WTC11 (cell line): Measurements from ENCODE around the gene WNT6. TPM values are rescaled to one million over a fixed set of nuclear protein-coding genes. Genes with fewer than 3 reads are reported as not detected.

Experiments
- ATAC-seq: fragments of 200-7000 bp; cut with Tn5 transposase; 2 replicates; pipeline ENCODE4 v1.10.0; 2021; ENCODE audit warnings: mild to moderate bottlenecking, moderate library complexity
- CTCF ChIA-PET: fragments of 300-600 bp; sonication (Branson Sonifier 250); formaldehyde crosslinking; loops from one replicate; lab custom pipeline; 2021; ENCODE audit warnings: antibody characterized with exemption; lab: Charles Lee
- POLR2A ChIA-PET: fragments of 350-600 bp; sonication (Branson Sonifier 250); formaldehyde crosslinking; loops from one replicate; lab custom pipeline; 2021; ENCODE audit warnings: antibody characterized with exemption; lab: Charles Lee
- DNase-seq: peaks from one replicate; pipeline ENCODE4 v3.0.0; 2021; ENCODE audit warnings: low spot score
- H3K27ac Mint-ChIP-seq: 2 replicates; pipeline ENCODE4 v1.8.0; 2021; ENCODE audit warnings: mixed read lengths
- H3K27me3 Mint-ChIP-seq: 2 replicates; pipeline ENCODE4 v1.8.0; 2021; ENCODE audit warnings: low read depth, mild to moderate bottlenecking, moderate library complexity, mixed read lengths
- H3K36me3 Mint-ChIP-seq: 2 replicates; pipeline ENCODE4 v1.8.0; 2021; ENCODE audit warnings: mixed read lengths
- H3K4me1 Mint-ChIP-seq: 2 replicates; pipeline ENCODE4 v1.8.0; 2022; ENCODE audit warnings: mixed read lengths
- H3K4me3 Mint-ChIP-seq: 2 replicates; pipeline ENCODE4 v1.8.0; 2021; ENCODE audit warnings: mild to moderate bottlenecking, moderate library complexity, mixed read lengths
- H3K9me3 Mint-ChIP-seq: 2 replicates; pipeline ENCODE4 v1.8.0; 2021; ENCODE audit warnings: mixed read lengths
- AFF4 ChIP-seq: sonication (generic); formaldehyde crosslinking; IDR thresholded peaks from 2 replicates; pipeline ENCODE4 v1.8.1; 2023; ENCODE audit warnings: mild to moderate bottlenecking, missing genetic modification reagents, borderline replicate concordance
- E2F4 ChIP-seq: sonication (generic); formaldehyde crosslinking; IDR thresholded peaks from 2 replicates; pipeline ENCODE4 v1.8.1; 2022; ENCODE audit warnings: low read depth, mild to moderate bottlenecking, moderate library complexity, missing genetic modification reagents, borderline replicate concordance
- ESRRA ChIP-seq: sonication (generic); formaldehyde crosslinking; IDR thresholded peaks from 2 replicates; pipeline ENCODE4 v1.8.1; 2022; ENCODE audit warnings: mild to moderate bottlenecking, missing genetic modification reagents, borderline replicate concordance
- FOXP4 ChIP-seq: sonication (generic); formaldehyde crosslinking; IDR thresholded peaks from 2 replicates; pipeline ENCODE4 v1.8.0; 2022; ENCODE audit warnings: mild to moderate bottlenecking, missing genetic modification reagents
- IRF2 ChIP-seq: sonication (generic); formaldehyde crosslinking; IDR thresholded peaks from 2 replicates; pipeline ENCODE4 v1.8.0; 2022; ENCODE audit warnings: low read depth, missing genetic modification reagents, borderline replicate concordance
- JAZF1 ChIP-seq: fragments of 250-450 bp; sonication (Bioruptor Pico); IDR thresholded peaks from 2 replicates; pipeline ENCODE4 v1.9.0; 2021; ENCODE audit warnings: moderate library complexity, mild to moderate bottlenecking, inconsistent platforms
- MLX ChIP-seq: sonication (generic); formaldehyde crosslinking; IDR thresholded peaks from 2 replicates; pipeline ENCODE4 v1.8.1; 2023; ENCODE audit warnings: mild to moderate bottlenecking, missing genetic modification reagents, moderate library complexity
- NFYB ChIP-seq: sonication (generic); formaldehyde crosslinking; conservative IDR thresholded peaks from 2 replicates; pipeline ENCODE4 v1.8.0; 2022; ENCODE audit warnings: low read depth, missing genetic modification reagents
- SP1 ChIP-seq: sonication (generic); formaldehyde crosslinking; conservative IDR thresholded peaks from 2 replicates; pipeline ENCODE4 v1.8.1; 2022; ENCODE audit warnings: missing genetic modification reagents
- ZNF138 ChIP-seq: sonication (generic); formaldehyde crosslinking; conservative IDR thresholded peaks from 2 replicates; pipeline ENCODE4 v1.8.1; 2022; ENCODE audit warnings: mild to moderate bottlenecking, moderate library complexity, missing genetic modification reagents
- ZNF232 ChIP-seq: sonication (generic); formaldehyde crosslinking; IDR thresholded peaks from 2 replicates; pipeline ENCODE4 v1.8.0; 2022; ENCODE audit warnings: mild to moderate bottlenecking, missing genetic modification reagents
- ZNF317 ChIP-seq: sonication (generic); formaldehyde crosslinking; IDR thresholded peaks from 2 replicates; pipeline ENCODE4 v1.8.1; 2023; ENCODE audit warnings: low read depth, mild to moderate bottlenecking, moderate library complexity, missing genetic modification reagents, borderline replicate concordance
- ZNF416 ChIP-seq: fragments of 250-450 bp; sonication (Bioruptor Pico); IDR thresholded peaks from 2 replicates; pipeline ENCODE4 v1.9.0; 2021; ENCODE audit warnings: mild to moderate bottlenecking, inconsistent platforms
- ZNF671 ChIP-seq: fragments of 250-450 bp; sonication (Bioruptor Pico); IDR thresholded peaks from 2 replicates; pipeline ENCODE4 v1.8.0; 2021; ENCODE audit warnings: mild to moderate bottlenecking
- total RNA-seq: library from RNA; stranded (reverse); gene quantifications from 3 replicates; pipeline ENCODE4 v1.2.3, GENCODE V29; 2021
- TF ChIP-seq, protein P1 (sequence below): sonication (generic); formaldehyde crosslinking; conservative IDR thresholded peaks from 2 replicates; pipeline ENCODE4 v1.8.1; 2023; ENCODE audit warnings: mild to moderate bottlenecking, low read depth, missing genetic modification reagents, moderate library complexity
- TF ChIP-seq, protein P2 (sequence below): sonication (generic); formaldehyde crosslinking; IDR thresholded peaks from 2 replicates; pipeline ENCODE4 v1.8.0; 2022; ENCODE audit warnings: mild to moderate bottlenecking, missing genetic modification reagents
- TF ChIP-seq, protein P3 (sequence below): sonication (generic); formaldehyde crosslinking; IDR thresholded peaks from 2 replicates; pipeline ENCODE4 v1.8.0; 2022; ENCODE audit warnings: missing genetic modification reagents
- TF ChIP-seq, protein P4 (sequence below): sonication (generic); formaldehyde crosslinking; IDR thresholded peaks from 2 replicates; pipeline ENCODE4 v1.8.0; 2023; ENCODE audit warnings: missing genetic modification reagents

The WNT6 gene
- total RNA-seq, 1 experiment from 2014 or later: not detected

GRCh38 chr2:218904176-218904575 lies 44.6 kb downstream of the WNT6 start:
- TF ChIP-seq E2F4 (CRISPR knock-in tag) (no peak), SP1 (CRISPR knock-in tag) (no peak), ZNF138 (CRISPR knock-in tag) (no peak), IRF2 (CRISPR knock-in tag) (no peak), ZNF671 (CRISPR knock-in tag) (no peak), ZNF232 (CRISPR knock-in tag) (no peak), JAZF1 (no peak), ZNF317 (CRISPR knock-in tag) (no peak), ESRRA (no peak), AFF4 (no peak), MLX (CRISPR knock-in tag) (no peak), NFYB (CRISPR knock-in tag) (no peak), ZNF416 (CRISPR knock-in tag) (no peak), FOXP4 (no peak)
- TF ChIP-seq, protein P1, sequence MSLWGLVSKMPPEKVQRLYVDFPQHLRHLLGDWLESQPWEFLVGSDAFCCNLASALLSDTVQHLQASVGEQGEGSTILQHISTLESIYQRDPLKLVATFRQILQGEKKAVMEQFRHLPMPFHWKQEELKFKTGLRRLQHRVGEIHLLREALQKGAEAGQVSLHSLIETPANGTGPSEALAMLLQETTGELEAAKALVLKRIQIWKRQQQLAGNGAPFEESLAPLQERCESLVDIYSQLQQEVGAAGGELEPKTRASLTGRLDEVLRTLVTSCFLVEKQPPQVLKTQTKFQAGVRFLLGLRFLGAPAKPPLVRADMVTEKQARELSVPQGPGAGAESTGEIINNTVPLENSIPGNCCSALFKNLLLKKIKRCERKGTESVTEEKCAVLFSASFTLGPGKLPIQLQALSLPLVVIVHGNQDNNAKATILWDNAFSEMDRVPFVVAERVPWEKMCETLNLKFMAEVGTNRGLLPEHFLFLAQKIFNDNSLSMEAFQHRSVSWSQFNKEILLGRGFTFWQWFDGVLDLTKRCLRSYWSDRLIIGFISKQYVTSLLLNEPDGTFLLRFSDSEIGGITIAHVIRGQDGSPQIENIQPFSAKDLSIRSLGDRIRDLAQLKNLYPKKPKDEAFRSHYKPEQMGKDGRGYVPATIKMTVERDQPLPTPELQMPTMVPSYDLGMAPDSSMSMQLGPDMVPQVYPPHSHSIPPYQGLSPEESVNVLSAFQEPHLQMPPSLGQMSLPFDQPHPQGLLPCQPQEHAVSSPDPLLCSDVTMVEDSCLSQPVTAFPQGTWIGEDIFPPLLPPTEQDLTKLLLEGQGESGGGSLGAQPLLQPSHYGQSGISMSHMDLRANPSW (CRISPR knock-in tag): no peak
- TF ChIP-seq, protein P2, sequence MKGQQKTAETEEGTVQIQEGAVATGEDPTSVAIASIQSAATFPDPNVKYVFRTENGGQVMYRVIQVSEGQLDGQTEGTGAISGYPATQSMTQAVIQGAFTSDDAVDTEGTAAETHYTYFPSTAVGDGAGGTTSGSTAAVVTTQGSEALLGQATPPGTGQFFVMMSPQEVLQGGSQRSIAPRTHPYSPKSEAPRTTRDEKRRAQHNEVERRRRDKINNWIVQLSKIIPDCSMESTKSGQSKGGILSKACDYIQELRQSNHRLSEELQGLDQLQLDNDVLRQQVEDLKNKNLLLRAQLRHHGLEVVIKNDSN (CRISPR knock-in tag): no peak
- TF ChIP-seq, protein P3, sequence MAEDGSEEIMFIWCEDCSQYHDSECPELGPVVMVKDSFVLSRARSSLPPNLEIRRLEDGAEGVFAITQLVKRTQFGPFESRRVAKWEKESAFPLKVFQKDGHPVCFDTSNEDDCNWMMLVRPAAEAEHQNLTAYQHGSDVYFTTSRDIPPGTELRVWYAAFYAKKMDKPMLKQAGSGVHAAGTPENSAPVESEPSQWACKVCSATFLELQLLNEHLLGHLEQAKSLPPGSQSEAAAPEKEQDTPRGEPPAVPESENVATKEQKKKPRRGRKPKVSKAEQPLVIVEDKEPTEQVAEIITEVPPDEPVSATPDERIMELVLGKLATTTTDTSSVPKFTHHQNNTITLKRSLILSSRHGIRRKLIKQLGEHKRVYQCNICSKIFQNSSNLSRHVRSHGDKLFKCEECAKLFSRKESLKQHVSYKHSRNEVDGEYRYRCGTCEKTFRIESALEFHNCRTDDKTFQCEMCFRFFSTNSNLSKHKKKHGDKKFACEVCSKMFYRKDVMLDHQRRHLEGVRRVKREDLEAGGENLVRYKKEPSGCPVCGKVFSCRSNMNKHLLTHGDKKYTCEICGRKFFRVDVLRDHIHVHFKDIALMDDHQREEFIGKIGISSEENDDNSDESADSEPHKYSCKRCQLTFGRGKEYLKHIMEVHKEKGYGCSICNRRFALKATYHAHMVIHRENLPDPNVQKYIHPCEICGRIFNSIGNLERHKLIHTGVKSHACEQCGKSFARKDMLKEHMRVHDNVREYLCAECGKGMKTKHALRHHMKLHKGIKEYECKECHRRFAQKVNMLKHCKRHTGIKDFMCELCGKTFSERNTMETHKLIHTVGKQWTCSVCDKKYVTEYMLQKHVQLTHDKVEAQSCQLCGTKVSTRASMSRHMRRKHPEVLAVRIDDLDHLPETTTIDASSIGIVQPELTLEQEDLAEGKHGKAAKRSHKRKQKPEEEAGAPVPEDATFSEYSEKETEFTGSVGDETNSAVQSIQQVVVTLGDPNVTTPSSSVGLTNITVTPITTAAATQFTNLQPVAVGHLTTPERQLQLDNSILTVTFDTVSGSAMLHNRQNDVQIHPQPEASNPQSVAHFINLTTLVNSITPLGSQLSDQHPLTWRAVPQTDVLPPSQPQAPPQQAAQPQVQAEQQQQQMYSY: no peak
- TF ChIP-seq, protein P4, sequence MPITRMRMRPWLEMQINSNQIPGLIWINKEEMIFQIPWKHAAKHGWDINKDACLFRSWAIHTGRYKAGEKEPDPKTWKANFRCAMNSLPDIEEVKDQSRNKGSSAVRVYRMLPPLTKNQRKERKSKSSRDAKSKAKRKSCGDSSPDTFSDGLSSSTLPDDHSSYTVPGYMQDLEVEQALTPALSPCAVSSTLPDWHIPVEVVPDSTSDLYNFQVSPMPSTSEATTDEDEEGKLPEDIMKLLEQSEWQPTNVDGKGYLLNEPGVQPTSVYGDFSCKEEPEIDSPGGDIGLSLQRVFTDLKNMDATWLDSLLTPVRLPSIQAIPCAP: no peak
- Mint-ChIP-seq H3K9me3 (no peaks in the 10 kb centered on the region), H3K27ac (no peak overlapping the region), H3K4me1 (no peaks in the 10 kb centered on the region), H3K36me3 (no peaks in the 10 kb centered on the region), H3K27me3 (peaks cover 93% of the 10 kb centered on the region), H3K4me3 (no peak overlapping the region)
- DNase-seq (no peak), ATAC-seq (no peak)
- ChIA-PET CTCF (interaction anchor here (1.1 kb wide), 1 partner anchor 199 kb away, joined by 3 read pairs; no protein-coding TSS in a partner anchor), POLR2A (no interaction called here)
